Endothelial cell of umbilical vein (primary cell): ENCODE results near the gene PREP.

ENCODE experiments used
- CTCF ChIP-seq, 2 donors: IDR thresholded peaks; 1 replicate in 1 of 2; 2 replicates in 1 of 2; pipeline ENCODE4 v1.5.1; 2011; ENCODE audit warnings: low read length in 2 of 2, mild to moderate bottlenecking in 2 of 2, moderate library complexity in 2 of 2, control low read depth in 1 of 2, inconsistent platforms in 1 of 2, low read depth in 1 of 2; ENCODE audit not compliant: insufficient read depth in 1 of 2; ENCODE audit errors: extremely low read depth in 1 of 2
- EZH2 ChIP-seq: IDR thresholded peaks from 2 replicates; pipeline ENCODE4 v1.6.1; 2012; ENCODE audit warnings: borderline replicate concordance, low read depth, mild to moderate bottlenecking, moderate library complexity, low read length, inconsistent platforms; ENCODE audit not compliant: severe bottlenecking
- GATA2 ChIP-seq: IDR thresholded peaks from 2 replicates; pipeline ENCODE4 v1.7.0; 2011; ENCODE audit warnings: low read depth, mild to moderate bottlenecking, moderate library complexity, mixed read lengths, low read length; ENCODE audit not compliant: insufficient read length, insufficient read depth
- JUN ChIP-seq: IDR thresholded peaks from 2 replicates; pipeline ENCODE4 v1.6.1; 2011; ENCODE audit warnings: borderline replicate concordance, low read depth; ENCODE audit not compliant: insufficient read length, insufficient read depth
- MAX ChIP-seq: IDR thresholded peaks from 2 replicates; pipeline ENCODE4 v1.6.1; 2011; ENCODE audit not compliant: insufficient read depth, insufficient read length
- MYC ChIP-seq: IDR thresholded peaks from one replicate; pipeline ENCODE4 v1.6.1; 2011; ENCODE audit warnings: mild to moderate bottlenecking, low read depth, low read length
- POLR2A ChIP-seq: IDR thresholded peaks from 2 replicates; pipeline ENCODE4 v1.6.1; 2012; ENCODE audit warnings: low read depth, mild to moderate bottlenecking, control low read depth, low read length
- POLR2AphosphoS5 ChIP-seq: IDR thresholded peaks from 2 replicates; pipeline ENCODE4 v1.6.1; 2012; ENCODE audit warnings: low read depth, mild to moderate bottlenecking, control low read depth, low read length, moderate library complexity; ENCODE audit not compliant: insufficient read depth

- TF ChIP-seq CTCF (IDR thresholded peaks at IDR 0.05; ENCODE audit: extremely low read depth in 1 of 2, insufficient read depth in 1 of 2, low read depth in 1 of 2, low read length in 2 of 2): no peak
- TF ChIP-seq POLR2A: no peak
- TF ChIP-seq MAX: no peak
- no peak for TF ChIP-seq EZH2
- TF ChIP-seq GATA2: no peak
- TF ChIP-seq JUN: no peak
- TF ChIP-seq POLR2AphosphoS5: no peak
- TF ChIP-seq MYC: no peak
Observed at GRCh38 chr6:105258816-105259215, 144.1 kb downstream of the PREP start.
